Epidermal melanocyte (primary cell): ENCODE results near the gene LHFPL5.

Experiments used
- DNase-seq: peaks from one replicate; pipeline ENCODE4 v3.0.0; 2011; ENCODE audit warnings: low spot score; ENCODE audit not compliant: insufficient read length

Gene LHFPL5

GRCh38 chr6:35852994-35853393 is 47.8 kb downstream of the LHFPL5 start:
- no peak for DNase-seq

GRCh38 chr6:35856250-35856649 is 51.1 kb downstream of the LHFPL5 start:
- DNase-seq, result no peak

- DNase-seq, result no peak
Measured at GRCh38 chr6:35857853-35858252, 52.7 kb downstream of the LHFPL5 start.

GRCh38 chr6:35859367-35859766 is 54.2 kb downstream of the LHFPL5 start:
- DNase-seq, result no peak
